Measurements from ENCODE around the gene ELMO1.
A peak's percentile ranks its signal among the peaks of the same experiment; 100 is the strongest.

The ELMO1 gene

GRCh38 chr7:37363536-37364491, 84.8 kb downstream of the ELMO1 start:
- no peak for DNase-seq

DNA sequence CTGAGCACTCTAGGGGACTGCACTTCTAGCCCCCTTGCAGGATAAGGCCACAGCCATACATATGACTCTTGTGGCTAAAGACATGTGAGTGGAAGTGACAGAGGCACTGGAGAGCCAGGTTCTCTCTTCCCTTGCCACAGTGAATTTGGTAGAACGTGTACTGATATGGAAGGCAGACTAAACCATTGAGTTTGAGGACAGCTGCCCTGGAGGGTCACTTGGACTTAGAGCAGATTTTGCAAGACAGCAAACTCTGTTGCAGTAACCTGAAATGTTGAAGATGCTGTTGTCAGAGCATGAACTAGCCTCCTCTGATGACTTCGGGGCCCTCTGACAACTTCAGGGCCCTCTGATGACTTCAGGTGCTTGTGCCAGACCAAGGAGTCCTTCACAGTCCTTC, 85.9 kb downstream of the ELMO1 start:
- DNase-seq: no peak

- DNase-seq: no peak
These were observed 88.2 kb downstream of the ELMO1 start for GRCh38 chr7:37360484-37360883.

GRCh38 chr7:37359662-37360444, 88.8 kb downstream of the ELMO1 start:
- no peak for DNase-seq

GRCh38 chr7:37359180-37359579, 89.5 kb downstream of the ELMO1 start:
- DNase-seq: no peak

DNA sequence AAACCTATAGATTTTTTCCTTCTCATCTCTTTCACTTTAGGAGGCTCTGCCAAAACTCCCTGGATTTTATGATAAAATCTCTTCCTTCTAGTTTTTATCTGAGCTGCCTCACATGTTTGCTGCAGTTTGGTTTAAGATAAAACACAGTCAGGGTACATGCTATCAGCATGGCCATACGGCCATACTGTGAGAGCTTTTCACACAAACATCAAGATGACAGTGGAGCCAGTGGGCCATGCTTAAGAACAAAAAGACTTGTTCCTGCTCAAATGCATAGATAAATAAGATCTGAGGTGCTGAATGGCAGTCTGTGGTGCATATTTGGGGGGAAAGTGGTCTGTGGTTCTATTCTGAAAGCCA, 91.0 kb downstream of the ELMO1 start:
- DNase-seq: no peak

DNA sequence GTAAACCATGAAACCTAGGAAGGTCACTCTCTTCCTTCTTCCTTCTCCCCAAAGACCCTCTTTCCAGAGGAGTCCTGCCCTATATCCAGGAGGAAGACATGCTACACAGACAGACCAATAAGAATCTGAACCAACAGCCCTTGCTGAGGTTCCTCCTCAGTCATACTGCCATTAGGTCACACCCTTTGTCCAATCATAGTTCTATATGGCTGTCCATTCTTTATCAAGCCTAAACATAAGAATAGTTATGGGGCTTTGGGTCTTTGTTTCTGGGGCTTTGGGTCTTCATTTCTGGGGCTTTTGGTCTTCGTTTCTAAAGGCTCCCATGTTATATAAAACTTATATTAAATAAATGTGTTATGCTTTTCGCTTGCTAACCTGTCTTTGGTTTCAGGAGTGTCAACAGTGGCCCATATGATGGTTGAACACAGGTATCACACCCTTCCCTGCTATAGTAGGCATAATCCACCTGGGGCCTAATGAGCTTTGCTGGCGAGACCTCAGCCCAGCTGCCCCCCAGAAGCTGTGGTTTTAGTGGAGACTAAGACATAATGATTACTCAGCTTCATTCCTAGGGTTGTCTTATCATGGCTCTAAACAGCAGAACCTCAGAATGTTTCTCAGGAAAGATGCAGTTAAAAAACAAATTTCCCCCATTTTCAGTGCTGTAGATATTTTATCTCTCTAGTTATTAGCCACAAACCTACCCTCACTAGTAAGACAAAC, 91.6 kb downstream of the ELMO1 start:
- no peak for DNase-seq

- no peak for DNase-seq
These were observed 94.0 kb downstream of the ELMO1 start for GRCh38 chr7:37354656-37355131.

- DNase-seq: no peak
These were observed 94.6 kb downstream of the ELMO1 start for GRCh38 chr7:37353949-37354655.

DNA sequence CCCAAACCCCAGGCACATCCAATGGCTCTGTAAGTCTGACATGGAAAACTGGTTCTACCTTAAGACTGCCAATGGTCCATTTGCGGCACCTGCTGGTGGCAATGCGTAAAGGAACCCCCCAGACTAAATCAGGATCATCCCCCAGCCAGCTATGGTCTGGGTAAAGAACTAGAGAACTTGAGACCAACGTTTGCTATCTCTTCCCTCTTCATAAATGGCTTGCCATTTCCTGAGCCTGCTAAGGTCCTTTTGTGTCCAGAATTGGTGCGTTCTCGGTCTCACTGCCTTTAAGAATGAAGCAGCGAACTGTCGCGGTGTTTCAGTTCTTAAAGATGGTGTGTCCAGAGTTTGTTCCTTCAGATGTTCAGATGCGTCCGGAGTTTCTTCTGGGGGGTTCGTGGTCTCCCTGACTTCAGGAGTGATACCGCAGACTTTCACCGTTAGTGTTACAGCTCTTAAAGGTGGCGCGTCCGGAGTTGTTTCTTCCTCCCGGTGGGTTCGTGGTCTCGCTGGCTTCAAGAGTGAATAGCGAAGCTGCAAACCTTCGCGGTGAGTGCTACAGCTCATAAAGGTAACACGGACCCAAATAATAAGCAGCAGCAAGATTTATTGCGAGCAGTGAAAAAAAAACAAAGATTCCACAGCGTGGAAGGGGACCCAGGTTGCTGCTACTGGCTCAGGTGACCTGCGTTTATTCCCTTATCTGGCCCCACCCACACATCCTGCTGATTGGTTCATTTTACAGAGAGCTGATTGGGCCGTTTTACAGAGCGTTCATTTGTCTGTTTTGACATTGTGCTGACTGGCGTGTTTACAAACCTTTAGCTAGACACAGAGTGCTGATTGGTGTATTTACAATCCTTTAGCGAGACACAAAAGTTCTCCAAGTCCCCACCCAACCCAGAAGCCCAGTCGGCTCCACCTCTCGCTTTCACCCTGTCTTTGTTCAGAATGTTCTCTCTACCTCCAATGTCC, 95.4 kb downstream of the ELMO1 start:
- peak; percentile 27 for DNase-seq

DNA sequence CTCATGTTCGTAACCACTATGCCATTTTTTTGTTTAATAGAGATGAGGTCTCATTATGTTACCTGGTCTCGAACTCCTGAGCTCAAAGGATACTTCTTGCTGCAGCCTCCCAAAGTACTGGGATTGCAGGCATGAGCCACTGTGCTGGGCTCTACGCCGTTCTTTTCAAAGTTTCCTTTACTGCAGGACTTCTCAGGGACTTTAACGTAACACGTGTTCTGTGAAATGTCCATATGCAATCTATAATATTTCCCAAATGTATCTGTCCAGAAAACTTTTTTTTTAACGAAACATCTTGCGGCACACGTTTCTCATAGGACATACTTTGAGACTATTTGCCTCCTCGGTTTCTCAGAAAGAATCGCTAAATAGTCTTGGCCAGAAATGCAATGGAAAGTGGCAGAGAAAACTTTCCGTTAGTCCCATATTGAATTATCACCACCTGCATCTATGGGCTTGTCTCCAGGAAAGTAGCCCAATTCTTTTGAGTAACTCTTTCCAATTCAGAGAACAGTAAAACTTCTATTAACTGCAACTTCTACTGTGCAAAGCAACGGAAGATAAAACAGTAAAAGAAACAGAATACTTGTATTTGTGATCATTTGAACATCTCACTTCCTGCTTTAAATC, 96.3 kb downstream of the ELMO1 start:
- no peak for DNase-seq

DNA sequence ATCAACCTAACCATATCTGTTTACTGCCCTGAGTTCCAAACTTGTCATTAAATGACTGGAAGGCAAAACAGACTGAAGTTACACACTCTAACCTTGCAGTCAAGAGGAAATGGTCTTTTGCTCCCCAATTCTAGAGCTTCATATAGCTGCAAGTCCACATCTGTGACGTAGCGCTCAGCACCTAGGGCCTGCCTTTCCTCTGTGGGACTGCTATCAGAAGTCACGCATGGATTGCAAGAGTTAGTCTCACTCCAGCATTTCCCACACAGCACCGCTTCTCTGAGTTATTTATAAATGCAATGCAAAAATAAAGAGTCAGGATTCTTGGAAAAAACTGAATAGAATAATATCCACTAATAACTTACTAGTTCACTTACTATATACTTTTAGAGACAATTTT, 96.9 kb downstream of the ELMO1 start:
- no peak for DNase-seq

- DNase-seq: no peak
These were observed 98.6 kb downstream of the ELMO1 start for GRCh38 chr7:37349979-37350590.

GRCh38 chr7:37348982-37349381, 99.7 kb downstream of the ELMO1 start:
- no peak for DNase-seq

GRCh38 chr7:37346761-37347160, 101.9 kb downstream of the ELMO1 start:
- peak; percentile 91 for DNase-seq

- DNase-seq: no peak
These were observed 103.6 kb downstream of the ELMO1 start for GRCh38 chr7:37344886-37345579.

DNA sequence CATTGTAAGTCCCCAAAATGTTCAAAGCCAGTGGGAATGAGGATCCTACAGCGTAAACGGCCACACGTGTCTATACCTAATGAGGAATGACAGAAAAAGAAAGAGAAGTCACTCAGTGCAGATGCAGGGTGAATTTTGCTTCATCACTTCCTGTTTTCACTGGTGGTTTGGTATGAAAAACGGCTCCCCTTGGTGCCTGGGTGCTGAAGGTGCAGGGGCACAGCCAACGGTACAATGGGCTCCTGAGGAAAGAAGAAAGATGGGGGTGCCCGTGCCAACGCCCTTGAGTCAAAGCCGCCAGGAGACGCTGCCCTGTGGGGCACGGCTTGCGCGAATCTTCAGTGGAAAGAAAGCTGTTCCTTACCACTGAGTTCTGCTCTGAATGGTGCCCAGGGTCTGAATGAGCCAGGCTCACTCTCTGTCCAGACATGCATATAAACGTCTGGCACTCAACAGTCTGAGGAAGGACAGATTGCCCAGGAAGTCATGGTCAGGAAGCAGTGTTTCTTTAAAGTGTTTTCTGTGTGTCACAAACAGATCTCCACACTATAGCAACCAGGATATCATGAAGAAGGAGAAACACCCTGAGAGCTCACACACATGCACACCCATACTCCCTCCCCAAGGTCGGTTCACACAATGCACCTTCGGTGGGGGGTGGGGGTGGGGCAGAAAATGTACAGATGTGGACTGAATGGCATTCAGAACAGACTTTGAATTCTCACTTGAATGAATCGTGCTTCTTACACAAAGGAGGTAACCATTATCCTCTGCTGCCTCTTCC, 105.8 kb downstream of the ELMO1 start:
- DNase-seq: no peak

DNA sequence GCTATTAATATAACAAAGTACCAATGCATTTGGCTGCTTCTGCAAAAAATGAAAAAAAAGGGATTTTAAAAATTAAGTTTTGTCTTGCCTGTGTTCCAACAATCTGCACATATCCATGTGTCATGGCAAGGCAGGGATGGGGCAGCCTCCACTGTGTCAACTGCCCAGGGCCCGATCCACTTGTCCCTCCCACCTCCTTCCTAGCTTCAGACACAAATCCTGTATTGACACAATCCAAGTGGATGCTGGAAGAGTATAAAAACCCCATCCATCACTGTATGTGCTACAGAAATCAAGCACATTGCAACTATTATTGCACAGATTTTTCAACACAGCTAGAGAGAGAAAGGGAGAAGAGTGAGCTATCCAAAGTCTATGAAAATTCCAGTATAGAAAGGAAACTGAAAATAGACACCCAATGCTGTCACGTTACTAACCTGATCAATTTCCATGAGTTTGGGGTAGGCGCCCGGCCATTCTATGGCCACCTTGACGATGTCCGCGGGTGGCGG, 106.4 kb downstream of the ELMO1 start:
- DNase-seq: no peak
